Dendritic cell treated with granulocyte-macrophage colony-stimulating factor and Interleukin-4, amounts not matched to agents 40 ng/mL and 50 ng/mL, for 4 days (primary cell): ENCODE data around the gene TUBD1.
"Not testable (repeated sequence)": the region's sequence is repeated elsewhere in the genome, so short reads cannot be mapped to it uniquely, and the experiment has no call there.

Source experiments
- H3K27ac Mint-ChIP-seq: one replicate; pipeline ENCODE4 v1.8.0; 2022; ENCODE audit warnings: mild to moderate bottlenecking, mixed read lengths
- H3K27me3 Mint-ChIP-seq: one replicate; pipeline ENCODE4 v1.8.0; 2022; ENCODE audit warnings: mild to moderate bottlenecking, mixed read lengths
- H3K36me3 Mint-ChIP-seq: one replicate; pipeline ENCODE4 v1.8.0; 2022; ENCODE audit warnings: low read depth, mixed read lengths
- H3K4me1 Mint-ChIP-seq: one replicate; pipeline ENCODE4 v1.8.0; 2022; ENCODE audit warnings: low read depth, mixed read lengths
- H3K4me3 Mint-ChIP-seq: one replicate; pipeline ENCODE4 v1.8.0; 2022; ENCODE audit warnings: mild to moderate bottlenecking, moderate library complexity, mixed read lengths
- H3K9me3 Mint-ChIP-seq: one replicate; pipeline ENCODE4 v1.8.0; 2022; ENCODE audit warnings: mixed read lengths
- intact Hi-C: fragments of 100-400 bp; cut with micrococcal nuclease; formaldehyde crosslinking; loops from one replicate; pipeline ENCODE4 v1.15.0; 2022

TUBD1 gene

GRCh38 chr17:59845595-59846393 is 46.9 kb downstream of the TUBD1 start:
- no peaks in the 10 kb centered on the region for H3K9me3 Mint-ChIP-seq
- no peak overlapping the region for H3K4me3 Mint-ChIP-seq
- H3K27me3 Mint-ChIP-seq: no peaks in the 10 kb centered on the region
- peaks cover 69% of the 10 kb centered on the region for H3K4me1 Mint-ChIP-seq
- H3K36me3 Mint-ChIP-seq: peaks cover 24% of the 10 kb centered on the region
- intact Hi-C loops: loop anchor here (2.0 kb wide), 1 partner anchor 93 kb away; no protein-coding TSS in a partner anchor
- H3K27ac Mint-ChIP-seq: peak overlapping the region; percentile 100

- intact Hi-C loops: no loop called here
- H3K36me3 Mint-ChIP-seq: peaks cover 32% of the 10 kb centered on the region
- H3K4me1 Mint-ChIP-seq: peaks cover 68% of the 10 kb centered on the region
- H3K9me3 Mint-ChIP-seq: no peaks in the 10 kb centered on the region
- no peak overlapping the region for H3K4me3 Mint-ChIP-seq
- peak overlapping the region; percentile 100 for H3K27ac Mint-ChIP-seq
- no peaks in the 10 kb centered on the region for H3K27me3 Mint-ChIP-seq
These were observed 47.7 kb downstream of the TUBD1 start for GRCh38 chr17:59844884-59845594.

- intact Hi-C loops: no loop called here
- Mint-ChIP-seq H3K36me3 (peaks cover 51% of the 10 kb centered on the region), H3K9me3 (no peaks in the 10 kb centered on the region), H3K4me1 (peaks cover 48% of the 10 kb centered on the region), H3K4me3 (peak overlapping the region; percentile 67), H3K27ac (peak overlapping the region; percentile 100), H3K27me3 (no peaks in the 10 kb centered on the region)
These were observed 49.7 kb downstream of the TUBD1 start for GRCh38 chr17:59842901-59843652.

- H3K9me3 Mint-ChIP-seq, intact Hi-C loops, H3K27me3 Mint-ChIP-seq: not testable (repeated sequence)
- peaks cover 38% of the 10 kb centered on the region for H3K4me1 Mint-ChIP-seq
- peak overlapping the region; percentile 73 for H3K4me3 Mint-ChIP-seq
- H3K27ac Mint-ChIP-seq: peak overlapping the region; percentile 100
- peaks cover 58% of the 10 kb centered on the region for H3K36me3 Mint-ChIP-seq
These were observed 50.9 kb downstream of the TUBD1 start for GRCh38 chr17:59841882-59842263.

GRCh38 chr17:59841091-59841881 is 51.5 kb downstream of the TUBD1 start:
- Mint-ChIP-seq H3K27ac (peak overlapping the region; percentile 100), H3K4me3 (peak overlapping the region; percentile 93), H3K36me3 (peaks cover 58% of the 10 kb centered on the region), H3K4me1 (peaks cover 37% of the 10 kb centered on the region)
- H3K9me3 Mint-ChIP-seq, H3K27me3 Mint-ChIP-seq, intact Hi-C loops: not testable (repeated sequence)

DNA sequence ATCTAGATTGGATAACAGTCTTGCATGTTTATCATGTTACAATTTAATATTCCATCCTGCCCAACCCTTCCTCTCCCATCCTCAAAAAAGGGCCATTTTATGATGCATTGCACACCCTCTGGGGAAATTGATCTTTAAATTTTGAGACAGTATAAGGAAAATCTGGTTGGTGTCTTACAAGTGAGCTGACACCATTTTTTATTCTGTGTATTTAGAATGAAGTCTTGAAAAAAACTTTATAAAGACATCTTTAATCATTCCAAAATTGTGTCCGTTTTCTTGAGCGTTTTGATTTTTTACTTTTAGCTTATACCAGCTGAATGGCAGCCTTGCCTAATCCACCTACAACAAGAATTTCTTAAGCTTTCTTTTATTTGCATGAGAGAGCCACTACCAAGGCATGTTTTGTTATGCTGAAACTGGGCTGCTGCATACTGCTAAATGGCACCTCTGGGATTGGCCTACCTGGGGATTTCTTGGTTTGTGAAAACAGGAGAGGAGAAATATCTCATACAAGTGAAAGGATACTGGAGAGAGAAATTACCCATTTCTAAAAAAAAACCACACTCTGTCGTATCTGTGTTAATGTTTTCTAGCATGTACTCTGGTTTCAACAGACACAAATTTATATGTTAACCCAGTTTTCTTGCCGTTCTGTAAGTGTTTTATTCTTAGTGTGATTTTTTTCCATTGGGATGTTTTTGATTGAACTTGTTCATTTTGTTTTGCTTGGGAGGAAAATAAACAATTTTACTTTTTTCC is 52.2 kb downstream of the TUBD1 start:
- H3K27ac Mint-ChIP-seq: peak overlapping the region; percentile 100
- peak overlapping the region; percentile 93 for H3K4me3 Mint-ChIP-seq
- peaks cover 32% of the 10 kb centered on the region for H3K4me1 Mint-ChIP-seq
- H3K36me3 Mint-ChIP-seq: peaks cover 58% of the 10 kb centered on the region
- no peaks in the 10 kb centered on the region for H3K9me3 Mint-ChIP-seq
- H3K27me3 Mint-ChIP-seq: no peaks in the 10 kb centered on the region
- intact Hi-C loops: no loop called here

GRCh38 chr17:59839651-59840328 is 53.0 kb downstream of the TUBD1 start:
- no peaks in the 10 kb centered on the region for H3K27me3 Mint-ChIP-seq
- no peaks in the 10 kb centered on the region for H3K9me3 Mint-ChIP-seq
- H3K36me3 Mint-ChIP-seq: peaks cover 58% of the 10 kb centered on the region
- peak overlapping the region; percentile 93 for H3K4me3 Mint-ChIP-seq
- intact Hi-C loops: no loop called here
- peak overlapping the region; percentile 100 for H3K27ac Mint-ChIP-seq
- H3K4me1 Mint-ChIP-seq: peaks cover 30% of the 10 kb centered on the region

GRCh38 chr17:59838052-59838916 is 54.5 kb downstream of the TUBD1 start:
- H3K27ac Mint-ChIP-seq: peak overlapping the region; percentile 100
- intact Hi-C loops: no loop called here
- no peaks in the 10 kb centered on the region for H3K9me3 Mint-ChIP-seq
- peak overlapping the region; percentile 93 for H3K4me3 Mint-ChIP-seq
- H3K27me3 Mint-ChIP-seq: no peaks in the 10 kb centered on the region
- H3K4me1 Mint-ChIP-seq: peaks cover 24% of the 10 kb centered on the region
- H3K36me3 Mint-ChIP-seq: peaks cover 65% of the 10 kb centered on the region

GRCh38 chr17:59837308-59838051 is 55.3 kb downstream of the TUBD1 start:
- H3K4me1 Mint-ChIP-seq: peaks cover 17% of the 10 kb centered on the region
- no peaks in the 10 kb centered on the region for H3K9me3 Mint-ChIP-seq
- peak overlapping the region; percentile 100 for H3K27ac Mint-ChIP-seq
- peak overlapping the region; percentile 93 for H3K4me3 Mint-ChIP-seq
- peaks cover 58% of the 10 kb centered on the region for H3K36me3 Mint-ChIP-seq
- H3K27me3 Mint-ChIP-seq: no peaks in the 10 kb centered on the region
- intact Hi-C loops: loop anchor here (1.0 to 2.0 kb wide), 3 partner anchors 8 to 51 kb away; no protein-coding TSS in a partner anchor

- H3K4me3 Mint-ChIP-seq: no peak overlapping the region
- peaks cover 29% of the 10 kb centered on the region for H3K4me1 Mint-ChIP-seq
- no peaks in the 10 kb centered on the region for H3K9me3 Mint-ChIP-seq
- H3K27me3 Mint-ChIP-seq: no peaks in the 10 kb centered on the region
- H3K36me3 Mint-ChIP-seq: peaks cover 13% of the 10 kb centered on the region
- intact Hi-C loops: no loop called here
- no peak overlapping the region for H3K27ac Mint-ChIP-seq
These were observed 59.8 kb downstream of the TUBD1 start for GRCh38 chr17:59832883-59833379.

- Mint-ChIP-seq H3K4me1 (peaks cover 39% of the 10 kb centered on the region), H3K27ac (no peak overlapping the region), H3K36me3 (peaks cover 24% of the 10 kb centered on the region), H3K4me3 (no peak overlapping the region), H3K27me3 (no peaks in the 10 kb centered on the region), H3K9me3 (no peaks in the 10 kb centered on the region)
- intact Hi-C loops: no loop called here
These were observed 61.8 kb downstream of the TUBD1 start for GRCh38 chr17:59830846-59831486.
